Astrocyte (in vitro differentiated cells and primary cell): ENCODE results near the gene PIH1D1.

Experiments used
- CTCF ChIP-seq: IDR thresholded peaks from 2 replicates; pipeline ENCODE4 v1.5.1; 2011; ENCODE audit warnings: low read depth, mild to moderate bottlenecking, inconsistent platforms, low read length, moderate library complexity; ENCODE audit not compliant: insufficient read depth
- EZH2 ChIP-seq: IDR thresholded peaks from 2 replicates; pipeline ENCODE4 v1.6.1; 2012; ENCODE audit warnings: mild to moderate bottlenecking, low read length, inconsistent platforms; ENCODE audit not compliant: insufficient read depth

GRCh38 chr19:49415810-49416200 is 35.8 kb downstream of the PIH1D1 start:
- TF ChIP-seq CTCF (no peak), EZH2 (no peak)
